ENCODE results near the gene ATP6AP1.
"Not testable (repeated sequence)": the region's sequence is repeated elsewhere in the genome, so short reads cannot be mapped to it uniquely, and the experiment has no call there.

Gene ATP6AP1

DNA sequence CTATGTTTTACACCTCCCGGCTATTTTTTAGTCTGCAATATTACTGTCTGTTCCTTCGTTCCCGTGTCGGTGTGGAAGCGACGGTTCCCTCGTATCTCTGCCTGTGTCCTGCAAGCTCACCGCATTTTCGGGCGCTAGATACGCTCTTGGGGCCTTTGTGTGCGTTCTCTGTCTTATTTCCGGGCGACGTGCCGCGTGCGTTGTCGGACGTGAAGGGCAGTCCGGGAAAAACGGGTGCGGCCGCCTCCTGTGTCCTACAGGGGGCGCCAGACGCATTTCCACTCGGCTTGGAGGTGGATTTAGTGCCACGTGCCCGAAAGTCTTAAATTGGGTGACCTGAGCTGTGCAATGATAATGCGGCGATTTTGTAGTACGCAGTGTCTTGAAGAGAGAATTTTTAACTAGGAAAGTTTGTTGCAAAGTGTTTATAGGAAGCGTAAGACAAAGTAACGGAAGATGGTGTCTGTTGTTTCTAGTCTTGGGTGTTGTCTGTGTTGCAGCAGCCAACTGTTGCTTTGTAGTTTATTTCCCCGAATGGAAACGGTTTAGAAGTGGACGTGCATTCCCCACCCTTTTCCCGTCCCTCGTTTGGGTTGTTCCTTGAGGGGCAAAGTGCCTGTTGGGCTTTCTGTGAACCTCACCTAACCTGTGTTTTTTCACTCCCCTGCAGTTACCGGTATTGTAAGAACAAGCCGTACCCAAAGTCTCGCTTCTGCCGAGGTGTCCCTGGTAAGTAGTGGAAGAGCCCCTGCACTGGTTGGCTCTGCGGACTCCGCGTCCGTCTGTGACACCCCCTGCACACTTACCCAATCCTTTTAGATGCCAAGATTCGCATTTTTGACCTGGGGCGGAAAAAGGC is 29.6 kb upstream of the ATP6AP1 start:
- DNase-seq = peak in 53 of 58 donors; percentile 3 to 82 (median 59)

GRCh38 chrX:154399527-154400368 is 28.7 kb upstream of the ATP6AP1 start:
- no peak for DNase-seq

DNA sequence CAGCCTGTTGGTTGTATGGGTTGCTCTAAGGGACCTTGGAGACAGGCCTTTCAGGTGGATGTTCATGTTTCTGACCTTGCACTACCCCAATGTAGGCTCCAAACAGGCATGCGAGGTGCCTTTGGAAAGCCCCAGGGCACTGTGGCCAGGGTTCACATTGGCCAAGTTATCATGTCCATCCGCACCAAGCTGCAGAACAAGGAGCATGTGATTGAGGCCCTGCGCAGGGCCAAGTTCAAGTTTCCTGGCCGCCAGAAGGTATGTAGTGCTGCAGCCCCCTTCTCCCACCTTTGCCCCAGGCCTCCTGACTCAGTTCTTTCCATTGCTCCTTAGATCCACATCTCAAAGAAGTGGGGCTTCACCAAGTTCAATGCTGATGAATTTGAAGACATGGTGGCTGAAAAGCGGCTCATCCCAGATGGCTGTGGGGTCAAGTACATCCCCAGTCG is 28.1 kb upstream of the ATP6AP1 start:
- DNase-seq = not testable (repeated sequence)

DNA sequence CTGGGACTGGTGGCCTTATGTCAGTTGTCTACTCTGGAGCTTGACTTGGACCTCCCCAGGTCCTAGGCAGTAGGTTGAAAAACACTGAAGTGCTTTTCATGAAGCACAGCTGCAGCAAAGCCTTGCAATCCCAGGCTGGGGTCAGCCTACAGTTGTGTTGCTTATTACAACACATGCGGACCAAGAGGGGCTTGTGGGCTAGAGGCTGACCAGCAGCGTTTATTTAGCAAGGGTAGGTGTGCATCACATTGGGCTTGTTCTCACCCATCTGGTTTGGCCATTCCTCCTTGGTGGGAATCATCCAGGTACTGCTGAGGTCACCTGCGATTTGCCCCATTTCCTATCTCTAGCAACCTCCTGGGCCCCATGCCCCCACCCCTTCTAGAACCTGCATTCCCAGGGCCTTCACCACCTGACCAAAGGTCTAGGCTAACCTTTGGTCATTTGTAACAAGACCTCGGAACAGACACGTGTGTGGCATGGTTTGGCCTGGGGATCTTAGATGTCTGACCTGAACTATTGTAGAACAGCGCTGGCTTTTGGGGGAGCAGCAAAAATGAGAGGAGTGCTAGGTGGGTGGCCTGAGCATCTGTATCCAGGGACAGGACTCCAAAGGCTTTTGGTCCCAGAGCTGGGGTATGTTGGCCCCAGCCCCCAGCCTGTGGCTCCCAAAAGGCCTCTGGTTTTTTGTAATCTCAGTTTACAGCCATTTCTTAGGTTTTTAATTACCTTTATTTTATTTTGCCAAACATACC is 27.3 kb upstream of the ATP6AP1 start:
- DNase-seq = no peak

DNA sequence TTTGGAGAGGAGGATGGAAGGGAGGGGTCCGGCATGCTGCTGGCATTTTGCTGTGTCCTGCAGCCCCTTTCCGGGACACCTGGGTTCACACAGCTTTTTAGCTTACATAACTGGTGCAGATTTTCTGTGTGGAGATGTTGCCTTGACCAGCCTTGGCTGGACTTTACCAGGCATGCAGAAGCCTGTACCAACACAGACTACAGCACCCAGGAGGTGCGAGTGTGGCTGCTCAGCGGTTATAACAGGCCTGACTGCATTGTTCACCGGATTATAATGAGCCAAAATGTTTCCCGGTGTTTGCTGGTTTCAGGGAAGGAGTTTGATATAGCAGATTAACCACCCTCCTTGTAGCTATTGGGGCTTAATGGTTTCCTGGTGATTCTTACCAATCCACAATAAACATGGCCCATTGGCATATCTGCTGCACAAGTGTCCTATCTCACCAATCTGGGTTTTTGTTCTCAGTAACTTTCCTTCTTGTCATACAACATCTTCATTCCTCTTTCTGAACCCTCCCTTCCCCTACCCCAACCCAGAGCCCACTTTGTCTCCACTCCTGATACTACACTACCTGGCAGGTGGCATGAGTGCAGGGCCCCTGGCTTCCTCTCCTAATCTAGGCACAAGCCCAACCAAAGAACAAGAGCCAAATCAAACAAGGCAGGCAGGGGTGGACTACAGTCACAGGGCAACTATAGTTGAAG is 26.4 kb upstream of the ATP6AP1 start:
- no peak for DNase-seq

DNA sequence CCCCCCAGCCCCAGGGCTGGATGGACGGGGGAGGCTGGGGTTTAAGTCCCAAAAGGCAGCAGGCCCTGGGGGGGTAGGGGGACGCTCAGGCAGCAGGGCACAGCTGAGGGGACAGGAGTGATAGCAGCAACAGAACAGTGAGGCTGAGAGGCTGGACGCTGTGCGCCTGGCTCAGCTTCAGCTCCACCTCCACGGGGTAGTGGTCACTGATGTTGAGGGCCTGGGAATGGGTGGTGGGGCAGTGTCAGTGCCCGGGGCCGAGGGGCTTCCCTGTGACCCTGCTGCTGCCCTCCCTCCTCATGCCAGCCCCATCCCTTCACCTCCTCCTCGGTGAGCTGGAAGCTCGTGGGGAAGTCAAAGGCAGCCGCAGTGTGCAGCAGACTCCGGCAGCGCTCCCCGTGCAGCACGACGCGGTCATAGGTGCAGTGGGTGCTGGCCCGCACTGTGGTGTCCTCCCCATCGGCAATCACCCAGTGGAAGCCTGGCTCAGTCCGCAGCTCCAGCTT is 25.8 kb upstream of the ATP6AP1 start:
- no peak for DNase-seq

GRCh38 chrX:154403192-154403591 is 25.3 kb upstream of the ATP6AP1 start:
- DNase-seq = no peak

DNA sequence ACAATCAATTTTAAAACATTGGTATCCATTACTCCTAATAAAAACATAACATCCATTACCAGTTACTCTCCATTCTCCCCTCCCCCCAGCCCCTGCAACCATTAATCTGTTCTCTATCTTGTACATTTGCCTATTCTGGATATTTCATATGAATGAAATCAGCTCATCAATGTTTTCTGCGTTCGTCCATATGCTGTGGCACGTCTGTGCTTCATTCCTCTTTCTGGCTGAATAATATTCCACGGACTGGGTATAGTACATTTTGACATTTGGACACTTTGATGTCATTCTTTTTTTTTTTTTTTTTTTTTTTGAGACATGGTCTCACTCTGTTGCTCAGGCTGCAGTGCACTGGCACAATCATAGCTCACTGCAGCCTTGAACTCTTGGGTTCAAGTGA is 24.6 kb upstream of the ATP6AP1 start:
- DNase-seq = no peak

- no peak for DNase-seq
Observed at GRCh38 chrX:154404625-154405192, 23.8 kb upstream of the ATP6AP1 start.

DNA sequence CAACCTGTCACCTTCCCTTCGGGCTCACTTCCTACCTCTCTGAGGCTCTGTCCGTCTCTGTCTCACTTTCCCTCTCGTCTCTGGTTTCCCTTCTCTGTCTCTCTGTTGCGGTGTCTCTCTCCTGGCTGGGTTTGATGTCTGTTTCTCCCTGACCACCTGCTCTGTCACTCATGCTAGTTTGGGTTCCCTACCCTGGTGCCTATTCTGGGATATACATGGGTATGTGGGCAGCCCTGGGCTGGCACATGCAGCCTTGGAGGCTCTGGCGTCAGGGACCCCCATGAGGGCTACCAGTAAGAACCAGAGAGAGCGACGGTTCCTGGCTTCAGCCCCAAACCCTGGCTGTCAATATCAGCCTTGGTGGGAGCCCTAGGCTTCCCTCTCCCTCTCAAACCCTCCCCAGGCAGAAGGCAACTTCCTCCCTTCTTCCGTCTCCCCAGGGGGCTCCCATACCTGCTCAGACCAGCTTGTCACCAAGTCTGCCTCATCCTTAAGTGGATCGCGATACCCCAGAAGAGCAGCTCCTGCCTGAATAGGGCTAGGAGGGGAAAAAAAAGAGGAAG is 19.7 kb upstream of the ATP6AP1 start:
- DNase-seq = no peak

- peak in 8 of 58 donors; percentile 3 to 19 (median 6) for DNase-seq
Observed at GRCh38 chrX:154409222-154409871, 19.1 kb upstream of the ATP6AP1 start, which contains the start of gene DNASE1L1. DNASE1L1 (minus strand) TSS chrX:154409254; CDS start chrX:154405568, 3,686 bp downstream.

GRCh38 chrX:154411981-154412340 is 16.5 kb upstream of the ATP6AP1 start:
- peak in 46 of 58 donors; percentile 0 to 66 (median 31) for DNase-seq

DNA sequence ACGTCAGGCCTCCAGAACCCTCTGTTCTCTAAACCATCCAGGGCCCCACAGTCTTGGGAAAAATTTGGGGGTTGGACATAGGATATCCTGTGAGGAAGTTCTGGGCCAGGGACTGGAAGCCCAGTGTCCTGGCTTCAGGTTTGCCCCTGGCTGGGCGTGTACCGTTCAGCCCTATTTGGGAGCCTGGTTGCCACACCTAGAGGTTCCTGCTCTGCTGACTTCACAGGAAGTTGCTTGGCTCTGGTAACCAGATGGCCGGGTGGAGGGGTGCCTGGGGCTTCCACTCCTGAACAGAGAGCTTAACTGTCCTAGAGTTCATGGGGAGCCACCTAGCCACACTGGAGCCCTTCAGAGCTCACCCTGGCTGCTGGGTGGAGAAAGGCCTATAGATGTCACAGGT is 16.0 kb upstream of the ATP6AP1 start:
- no peak for DNase-seq

GRCh38 chrX:154413142-154413541 is 15.3 kb upstream of the ATP6AP1 start:
- DNase-seq = no peak

DNA sequence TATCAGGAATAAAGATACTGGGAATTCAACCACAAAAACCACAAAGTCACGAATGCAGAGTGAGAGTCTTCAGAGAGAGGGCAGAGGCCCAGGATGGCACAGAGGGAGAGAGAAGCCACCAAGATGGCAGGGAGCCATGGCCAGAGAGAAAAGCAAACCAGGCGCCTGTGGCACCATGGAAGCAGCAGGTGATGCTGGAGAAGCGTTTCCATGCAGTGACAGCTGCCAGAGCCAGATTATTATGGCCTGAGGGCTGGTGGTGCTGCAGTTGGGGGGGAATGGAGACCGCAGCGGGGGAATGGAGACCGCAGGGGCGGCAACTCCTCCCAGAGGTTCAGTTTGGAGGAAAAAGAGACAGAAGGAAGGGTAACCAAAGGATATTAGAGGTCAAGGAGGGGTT is 11.3 kb upstream of the ATP6AP1 start:
- no peak for DNase-seq

- DNase-seq = no peak
Observed at GRCh38 chrX:154419189-154419588, 9.3 kb upstream of the ATP6AP1 start.

DNA sequence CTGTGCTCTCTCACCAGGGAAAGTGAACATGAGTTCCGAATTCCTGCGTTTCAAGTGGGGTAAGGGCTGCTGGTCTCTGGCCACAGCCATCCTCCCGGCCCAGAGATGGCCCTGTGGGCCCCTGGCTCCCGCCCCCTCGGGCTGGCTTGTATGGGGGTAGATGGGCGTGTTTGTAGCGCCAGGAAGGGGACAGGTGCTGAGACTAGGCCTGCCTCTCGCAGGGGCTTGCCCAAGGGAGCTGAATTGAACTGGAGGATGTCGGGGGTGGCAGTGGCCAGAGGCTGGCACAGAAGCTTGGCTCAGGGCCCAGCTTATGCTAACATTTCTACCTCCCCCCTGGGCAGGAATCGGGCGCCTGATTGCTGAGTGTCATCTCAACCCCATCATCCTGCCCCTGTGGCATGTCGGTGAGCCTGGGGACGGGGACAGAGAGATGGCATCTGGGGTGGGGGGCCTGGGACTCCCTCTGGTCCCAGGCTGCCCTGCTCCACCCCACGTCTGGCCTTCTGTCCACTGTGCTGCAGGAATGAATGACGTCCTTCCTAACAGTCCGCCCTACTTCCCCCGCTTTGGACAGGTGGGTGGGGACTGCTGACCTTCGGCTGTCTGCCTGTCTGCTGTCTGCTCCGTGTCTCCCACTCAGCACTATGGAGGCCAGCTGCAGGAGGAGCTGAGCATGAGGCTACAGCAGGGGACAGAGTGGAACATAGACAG is 8.6 kb upstream of the ATP6AP1 start:
- no peak for DNase-seq

- DNase-seq = no peak
Observed at GRCh38 chrX:154420402-154420756, 8.1 kb upstream of the ATP6AP1 start.
